Measurements from ENCODE around the gene SCAP.

Gene SCAP

GRCh38 chr3:47436180-47436579 lies 39.6 kb downstream of the SCAP start:
- no peaks in the 10 kb centered on the region for H3K27me3 ChIP-seq (ENCODE audit: low read length)
- peaks cover 12% of the 10 kb centered on the region; the same call in 1 of the 2 replicates for H3K36me3 ChIP-seq (ENCODE audit: low read length)
- no peak overlapping the region for H2AFZ ChIP-seq (ENCODE audit: low read depth, low read length, severe bottlenecking)
- H3K4me2 ChIP-seq (ENCODE audit: low read depth, low read length, poor library complexity, severe bottlenecking): no peak overlapping the region
- no peak overlapping the region for H3K27ac ChIP-seq (ENCODE audit: low read depth, low read length)
- peaks cover 13% of the 10 kb centered on the region for H3K79me2 ChIP-seq (ENCODE audit: insufficient read depth, low read length)
- TF ChIP-seq CTCF (IDR thresholded peaks at IDR 0.05; ENCODE audit: insufficient read depth, low read length, poor library complexity, severe bottlenecking) (no peak), EZH2phosphoT487 (conservative IDR thresholded peaks at IDR 0.05; ENCODE audit: low read length) (no peak)
- no peaks in the 10 kb centered on the region for H4K20me1 ChIP-seq (ENCODE audit: low read depth, low read length)
- no peak overlapping the region for H3K4me3 ChIP-seq (ENCODE audit: insufficient read depth, low read length, poor library complexity, severe bottlenecking)
- H3K9me3 ChIP-seq (ENCODE audit: insufficient read depth, low read length): no peaks in the 10 kb centered on the region
- no peaks in the 10 kb centered on the region for H3F3A ChIP-seq (ENCODE audit: insufficient read depth)
- no peak overlapping the region for H3K9ac ChIP-seq (ENCODE audit: low read length)
- H3K9me2 ChIP-seq (replicated peaks; ENCODE audit: insufficient read depth, low read length): no peaks in the 10 kb centered on the region

- Histone ChIP-seq H3K27me3 (ENCODE audit: low read length) (no peaks in the 10 kb centered on the region), H3F3A (ENCODE audit: insufficient read depth) (no peaks in the 10 kb centered on the region), H3K4me2 (ENCODE audit: low read depth, low read length, poor library complexity, severe bottlenecking) (no peak overlapping the region), H3K27ac (ENCODE audit: low read depth, low read length) (no peak overlapping the region), H3K9me3 (ENCODE audit: insufficient read depth, low read length) (no peaks in the 10 kb centered on the region), H3K36me3 (ENCODE audit: low read length) (peaks cover 13% of the 10 kb centered on the region; the same call in 1 of the 2 replicates), H3K79me2 (ENCODE audit: insufficient read depth, low read length) (peaks cover 8% of the 10 kb centered on the region), H3K4me3 (ENCODE audit: insufficient read depth, low read length, poor library complexity, severe bottlenecking) (no peak overlapping the region), H4K20me1 (ENCODE audit: low read depth, low read length) (no peaks in the 10 kb centered on the region), H2AFZ (ENCODE audit: low read depth, low read length, severe bottlenecking) (no peak overlapping the region), H3K9me2 (replicated peaks; ENCODE audit: insufficient read depth, low read length) (no peaks in the 10 kb centered on the region), H3K9ac (ENCODE audit: low read length) (no peak overlapping the region)
- TF ChIP-seq CTCF (IDR thresholded peaks at IDR 0.05; ENCODE audit: insufficient read depth, low read length, poor library complexity, severe bottlenecking): no peak
- TF ChIP-seq EZH2phosphoT487 (conservative IDR thresholded peaks at IDR 0.05; ENCODE audit: low read length): no peak
Measured at GRCh38 chr3:47434849-47435248, 40.9 kb downstream of the SCAP start.

- H3K79me2 ChIP-seq (ENCODE audit: insufficient read depth, low read length): no peaks in the 10 kb centered on the region; the same call in 1 of the 2 replicates
- peaks cover 13% of the 10 kb centered on the region; the same call in 1 of the 2 replicates for H3K36me3 ChIP-seq (ENCODE audit: low read length)
- no peak overlapping the region for H3K4me3 ChIP-seq (ENCODE audit: insufficient read depth, low read length, poor library complexity, severe bottlenecking)
- no peak for TF ChIP-seq EZH2phosphoT487 (conservative IDR thresholded peaks at IDR 0.05; ENCODE audit: low read length)
- no peak for TF ChIP-seq CTCF (IDR thresholded peaks at IDR 0.05; ENCODE audit: insufficient read depth, low read length, poor library complexity, severe bottlenecking)
- H3K27ac ChIP-seq (ENCODE audit: low read depth, low read length): no peak overlapping the region
- H3K27me3 ChIP-seq (ENCODE audit: low read length): no peaks in the 10 kb centered on the region
- H3K4me2 ChIP-seq (ENCODE audit: low read depth, low read length, poor library complexity, severe bottlenecking): no peak overlapping the region
- no peaks in the 10 kb centered on the region for H3K9me2 ChIP-seq (replicated peaks; ENCODE audit: insufficient read depth, low read length)
- no peaks in the 10 kb centered on the region for H3K9me3 ChIP-seq (ENCODE audit: insufficient read depth, low read length)
- H2AFZ ChIP-seq (ENCODE audit: low read depth, low read length, severe bottlenecking): no peak overlapping the region
- H3K9ac ChIP-seq (ENCODE audit: low read length): no peak overlapping the region
- H4K20me1 ChIP-seq (ENCODE audit: low read depth, low read length): no peaks in the 10 kb centered on the region
- no peaks in the 10 kb centered on the region for H3F3A ChIP-seq (ENCODE audit: insufficient read depth)
Measured at GRCh38 chr3:47433796-47434195, 41.9 kb downstream of the SCAP start.
